ENCODE data around the gene SYNM.
A peak's percentile ranks its signal among the peaks of the same experiment; 100 is the strongest.

Gene SYNM

DNA sequence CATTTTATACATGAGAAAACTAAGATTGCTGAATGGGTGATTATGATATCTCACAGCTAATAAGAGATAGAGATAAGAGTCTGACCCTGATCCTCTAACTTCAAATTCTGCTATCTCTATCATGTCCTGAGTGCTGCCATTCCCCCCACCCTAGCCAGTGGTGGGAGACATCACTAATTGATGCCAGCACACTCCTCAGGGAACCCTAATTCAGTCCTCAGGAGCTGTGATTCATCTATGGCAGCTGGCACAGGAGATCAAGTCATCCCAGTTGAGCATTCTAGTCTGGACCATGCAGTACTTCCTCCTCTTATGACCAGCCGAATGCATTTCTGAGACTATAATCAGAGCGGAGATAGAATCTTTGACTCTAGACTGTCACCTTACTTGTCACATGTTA, 71.9 kb downstream of the SYNM start:
- no peak overlapping the region for H3K4me3 ChIP-seq (ENCODE audit: low read depth, low read length)
- TF ChIP-seq, protein P1, sequence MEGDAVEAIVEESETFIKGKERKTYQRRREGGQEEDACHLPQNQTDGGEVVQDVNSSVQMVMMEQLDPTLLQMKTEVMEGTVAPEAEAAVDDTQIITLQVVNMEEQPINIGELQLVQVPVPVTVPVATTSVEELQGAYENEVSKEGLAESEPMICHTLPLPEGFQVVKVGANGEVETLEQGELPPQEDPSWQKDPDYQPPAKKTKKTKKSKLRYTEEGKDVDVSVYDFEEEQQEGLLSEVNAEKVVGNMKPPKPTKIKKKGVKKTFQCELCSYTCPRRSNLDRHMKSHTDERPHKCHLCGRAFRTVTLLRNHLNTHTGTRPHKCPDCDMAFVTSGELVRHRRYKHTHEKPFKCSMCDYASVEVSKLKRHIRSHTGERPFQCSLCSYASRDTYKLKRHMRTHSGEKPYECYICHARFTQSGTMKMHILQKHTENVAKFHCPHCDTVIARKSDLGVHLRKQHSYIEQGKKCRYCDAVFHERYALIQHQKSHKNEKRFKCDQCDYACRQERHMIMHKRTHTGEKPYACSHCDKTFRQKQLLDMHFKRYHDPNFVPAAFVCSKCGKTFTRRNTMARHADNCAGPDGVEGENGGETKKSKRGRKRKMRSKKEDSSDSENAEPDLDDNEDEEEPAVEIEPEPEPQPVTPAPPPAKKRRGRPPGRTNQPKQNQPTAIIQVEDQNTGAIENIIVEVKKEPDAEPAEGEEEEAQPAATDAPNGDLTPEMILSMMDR (conservative IDR thresholded peaks at IDR 0.05; ENCODE audit: low read depth, low read length): no peak
- DNase-seq (ENCODE audit: low read depth): no peak

DNA sequence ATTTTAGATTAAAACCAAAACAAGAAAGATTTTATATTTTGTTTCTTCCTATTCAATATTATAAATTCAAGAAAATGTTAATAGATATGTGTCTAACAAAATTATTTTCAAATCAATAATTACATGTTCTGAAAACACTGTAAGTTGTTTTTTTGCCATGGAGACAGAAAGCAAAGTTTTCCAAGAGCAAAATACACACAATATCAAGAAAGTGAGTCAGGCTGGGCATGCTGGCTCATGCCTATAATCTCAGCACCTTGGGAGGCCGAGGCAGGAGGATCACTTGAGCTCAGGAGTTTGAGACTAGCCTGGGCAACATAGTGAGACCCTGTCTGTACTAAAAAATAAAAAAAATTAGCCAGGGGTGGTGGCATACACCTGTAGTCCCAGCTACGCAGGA, 72.8 kb downstream of the SYNM start:
- DNase-seq (ENCODE audit: low read depth): no peak
- H3K4me3 ChIP-seq (ENCODE audit: low read depth, low read length): no peak overlapping the region
- TF ChIP-seq, protein P1 (conservative IDR thresholded peaks at IDR 0.05; ENCODE audit: low read depth, low read length): no peak

DNA sequence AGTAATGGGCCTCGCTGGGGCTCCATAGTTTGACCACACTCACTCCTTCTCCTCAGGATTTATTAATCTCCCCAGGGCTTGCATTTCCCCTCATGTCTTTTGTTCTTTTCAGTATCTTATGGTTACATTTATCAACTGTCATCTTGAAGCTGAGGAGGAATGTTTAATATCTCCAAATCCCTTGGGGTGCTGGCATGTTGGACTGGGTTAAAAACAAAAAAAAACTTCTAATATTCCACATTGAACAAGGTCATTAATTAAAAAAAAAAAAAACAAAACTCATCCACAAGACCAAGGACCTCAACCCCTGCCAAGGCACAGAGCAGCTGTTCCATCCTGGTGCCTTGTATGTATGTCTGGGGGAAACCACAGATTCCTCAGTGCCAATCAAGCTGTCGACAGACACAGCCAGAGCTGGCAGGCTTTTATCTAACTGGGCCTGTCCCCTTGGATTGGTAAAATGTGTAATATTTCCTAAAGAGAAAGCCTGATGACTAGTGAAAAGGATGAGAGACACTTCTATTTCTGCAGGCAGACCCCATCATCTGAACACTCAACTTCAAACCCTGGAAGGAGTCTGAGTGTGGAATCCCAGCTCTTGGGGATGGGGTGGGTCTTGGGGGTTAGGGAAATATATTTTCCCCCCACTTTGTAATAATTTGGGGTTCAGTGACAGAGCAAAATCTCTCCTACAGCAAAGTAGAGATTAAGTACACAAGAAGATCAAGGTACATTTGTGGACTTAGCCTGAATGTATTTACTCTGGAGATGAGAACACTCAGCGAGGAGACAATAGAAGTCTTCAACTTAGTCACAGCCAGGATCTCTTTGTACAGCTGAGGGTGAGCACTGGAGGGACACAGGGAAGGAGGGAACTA, 75.4 kb downstream of the SYNM start:
- DNase-seq (ENCODE audit: low read depth): no peak
- TF ChIP-seq, protein P1 (conservative IDR thresholded peaks at IDR 0.05; ENCODE audit: low read depth, low read length): no peak
- H3K4me3 ChIP-seq (ENCODE audit: low read depth, low read length): no peak overlapping the region

DNA sequence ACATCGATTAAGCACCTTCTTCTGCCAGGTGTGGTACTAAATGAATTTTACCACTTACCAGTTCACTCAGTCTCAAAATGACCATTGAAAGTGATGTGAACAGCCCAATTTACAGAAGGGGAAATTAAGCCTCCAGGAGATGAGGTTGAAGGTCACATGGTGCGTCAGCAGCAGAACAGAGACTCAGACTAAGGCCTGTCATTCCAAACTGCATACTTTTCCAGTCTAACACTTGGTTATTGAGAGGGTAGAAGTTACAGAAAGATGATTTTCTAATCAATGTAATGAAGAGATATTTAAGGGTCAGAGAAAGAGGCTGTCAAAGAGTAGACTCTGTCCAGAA, 76.1 kb downstream of the SYNM start:
- H3K4me3 ChIP-seq (ENCODE audit: low read depth, low read length): no peak overlapping the region
- TF ChIP-seq, protein P1 (conservative IDR thresholded peaks at IDR 0.05; ENCODE audit: low read depth, low read length): no peak
- no peak for DNase-seq (ENCODE audit: low read depth)

DNA sequence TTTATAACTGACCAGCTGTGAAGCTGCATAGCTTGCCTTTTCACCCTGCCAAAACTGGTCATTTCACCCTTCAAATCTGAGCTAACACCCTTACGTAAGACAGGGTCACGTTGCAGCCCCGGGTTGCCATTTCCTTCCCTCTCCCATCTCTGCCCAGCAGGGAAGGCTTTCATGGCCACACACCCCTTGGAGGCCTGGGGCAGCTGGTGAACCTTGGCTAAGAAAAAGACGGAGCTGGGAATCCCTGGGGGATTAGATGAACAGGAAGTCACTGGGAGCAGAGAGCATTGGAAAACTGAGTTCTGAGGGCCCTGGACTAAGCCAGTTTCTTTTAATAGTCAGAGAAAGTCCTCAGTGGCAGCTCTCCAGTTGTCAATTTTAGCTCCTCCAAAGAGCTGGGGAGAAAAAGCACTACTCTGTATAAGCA, 76.7 kb downstream of the SYNM start:
- no peak overlapping the region for H3K4me3 ChIP-seq (ENCODE audit: low read depth, low read length)
- TF ChIP-seq, protein P1 (conservative IDR thresholded peaks at IDR 0.05; ENCODE audit: low read depth, low read length): no peak
- peak; percentile 33 for DNase-seq (ENCODE audit: low read depth)

DNA sequence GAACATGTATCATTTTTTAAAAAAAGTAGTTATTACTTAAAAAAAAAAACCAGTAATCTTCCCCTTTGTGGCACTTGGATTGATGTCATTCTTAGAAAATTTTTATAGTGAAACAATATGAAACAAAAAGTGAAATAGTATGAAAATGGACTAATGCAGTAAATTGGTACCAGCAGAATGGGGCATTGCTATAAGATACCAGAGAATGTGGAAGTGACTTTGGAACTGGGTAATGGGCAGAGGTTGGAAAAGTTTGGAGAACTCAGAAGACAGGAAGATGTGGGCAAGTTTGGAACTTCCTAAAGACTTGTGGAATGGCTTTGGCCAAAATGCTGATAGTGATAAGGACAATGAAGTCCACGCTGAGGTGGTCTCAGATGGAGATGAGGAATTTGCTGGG, 77.9 kb downstream of the SYNM start:
- H3K4me3 ChIP-seq (ENCODE audit: low read depth, low read length): no peak overlapping the region
- TF ChIP-seq, protein P1 (conservative IDR thresholded peaks at IDR 0.05; ENCODE audit: low read depth, low read length): no peak
- DNase-seq (ENCODE audit: low read depth): no peak

All from choroid plexus epithelial cell (primary cell).